ENCODE results near the gene PRKCA.
"Not testable (repeated sequence)": the region's sequence is repeated elsewhere in the genome, so short reads cannot be mapped to it uniquely, and the experiment has no call there.

The PRKCA gene

GRCh38 chr17:66395961-66396360 is 93.5 kb downstream of the PRKCA start:
- DNase-seq, result no peak

DNA sequence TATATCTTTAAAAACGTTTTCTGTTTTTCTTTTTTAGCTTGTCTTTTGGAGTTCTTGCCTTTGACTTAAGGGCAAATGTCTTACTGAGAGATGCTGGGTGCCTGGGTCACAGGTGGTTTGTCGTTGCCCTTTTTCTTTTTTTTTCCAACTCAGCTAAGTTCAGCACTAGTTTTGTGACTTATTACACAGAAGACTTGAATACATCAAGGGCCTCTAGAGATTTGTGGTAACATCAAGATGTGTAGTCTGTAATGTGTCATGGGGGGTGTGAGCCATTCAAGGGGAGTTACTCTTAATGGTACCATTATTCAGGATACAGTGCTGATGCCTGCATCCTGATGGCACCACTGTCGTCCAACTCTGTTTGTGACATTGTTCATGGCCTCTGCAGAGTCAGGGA is 95.1 kb downstream of the PRKCA start:
- no peak for DNase-seq

- DNase-seq, result no peak
Measured at GRCh38 chr17:66398059-66398458, 95.6 kb downstream of the PRKCA start.

DNA sequence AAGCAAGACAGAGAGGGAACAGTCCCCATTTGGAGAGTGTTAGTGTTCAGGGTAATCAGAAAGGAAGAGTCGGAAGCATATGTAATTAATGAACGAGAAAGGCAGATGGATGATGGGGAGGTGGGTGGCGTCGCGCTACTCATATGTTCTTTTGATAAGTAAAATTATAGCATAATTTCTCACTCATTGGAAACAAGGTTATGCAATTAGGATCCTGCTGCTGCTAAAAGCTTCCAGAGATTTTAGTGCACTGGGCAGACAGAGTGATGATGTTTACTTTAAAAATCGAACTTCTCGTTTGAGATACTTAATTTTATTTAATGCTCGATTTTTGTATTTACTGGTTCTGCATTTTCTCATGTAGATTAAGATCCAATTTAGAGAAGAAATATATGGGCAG is 96.2 kb downstream of the PRKCA start:
- DNase-seq, result no peak

- DNase-seq, result peak; percentile 6
Measured at GRCh38 chr17:66399441-66399840, 97.0 kb downstream of the PRKCA start.

DNA sequence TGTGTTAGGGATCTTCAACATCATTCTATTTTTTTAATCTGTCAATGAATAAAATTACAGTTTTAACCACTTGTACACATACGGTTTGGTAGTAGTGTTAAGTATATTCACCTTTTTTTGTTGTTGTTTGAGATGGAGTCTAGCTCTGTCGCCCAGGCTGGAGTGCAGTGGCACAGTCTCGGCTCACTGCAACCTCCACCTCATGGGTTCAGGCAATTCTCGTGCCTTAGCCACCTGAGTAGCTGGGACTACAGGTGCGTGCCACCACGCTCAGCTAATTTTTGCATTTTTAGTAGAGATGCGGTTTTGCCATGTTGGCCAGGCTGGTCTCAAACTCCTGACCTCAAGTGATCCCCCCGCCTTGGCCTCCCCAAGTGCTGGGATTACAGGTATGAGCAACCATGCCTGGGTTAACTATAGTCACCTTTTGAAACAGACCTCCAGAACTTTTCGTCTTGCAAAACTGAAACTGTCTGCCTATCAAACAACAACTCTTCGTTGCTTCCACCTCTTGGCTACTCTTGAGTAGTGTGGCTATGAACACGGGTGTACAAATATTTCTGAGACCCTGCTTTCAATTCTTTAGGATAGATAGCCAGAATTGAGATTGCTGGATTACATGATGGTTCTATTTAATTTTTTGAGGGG is 97.8 kb downstream of the PRKCA start:
- DNase-seq, result not testable (repeated sequence)

- no peak for DNase-seq
Measured at GRCh38 chr17:66400698-66401097, 98.3 kb downstream of the PRKCA start.

- no peak for DNase-seq
Measured at GRCh38 chr17:66401364-66401763, 99.0 kb downstream of the PRKCA start.

- DNase-seq, result peak; percentile 5
Measured at GRCh38 chr17:66403846-66404556, 101.6 kb downstream of the PRKCA start.

DNA sequence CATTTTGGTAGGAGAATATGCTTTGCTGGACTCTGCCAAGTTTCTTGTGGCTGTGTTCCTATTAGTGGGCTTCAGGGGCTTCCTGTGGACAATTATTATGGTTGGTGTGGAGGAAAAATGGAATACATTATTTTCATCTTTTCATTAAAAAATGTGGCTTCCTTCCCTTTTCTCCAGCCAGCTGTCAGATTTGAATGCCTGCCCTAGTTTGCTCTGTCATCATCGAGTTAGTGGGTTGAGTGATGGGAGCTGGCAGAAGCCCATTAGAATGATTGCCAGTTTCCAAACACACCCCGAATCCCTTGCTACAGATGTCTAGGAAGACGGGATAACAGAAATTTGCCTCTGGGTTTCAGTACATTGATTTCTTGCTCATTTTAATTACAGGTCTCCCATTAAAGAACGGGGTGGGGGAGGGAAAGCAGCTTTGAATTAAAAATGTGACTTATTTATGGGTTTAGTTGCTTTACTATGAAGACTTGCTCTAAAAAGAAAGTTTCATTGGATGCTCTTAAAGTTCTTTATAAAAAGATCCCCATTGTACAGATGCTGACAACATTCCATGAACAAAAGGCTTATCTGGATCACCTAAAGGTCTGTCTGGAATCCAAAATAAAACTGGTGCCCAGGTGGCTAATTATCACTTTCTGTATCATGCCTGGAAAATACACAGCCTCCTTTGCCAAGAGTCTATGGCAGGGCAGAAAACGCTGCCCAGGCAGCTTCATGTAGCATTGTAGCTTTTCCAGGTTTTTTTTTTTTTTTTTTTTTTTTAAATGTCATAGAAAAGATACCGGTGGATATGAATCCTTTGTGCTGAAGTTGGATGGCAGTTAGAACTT is 103.6 kb downstream of the PRKCA start:
- DNase-seq, result peak; percentile 32

DNA sequence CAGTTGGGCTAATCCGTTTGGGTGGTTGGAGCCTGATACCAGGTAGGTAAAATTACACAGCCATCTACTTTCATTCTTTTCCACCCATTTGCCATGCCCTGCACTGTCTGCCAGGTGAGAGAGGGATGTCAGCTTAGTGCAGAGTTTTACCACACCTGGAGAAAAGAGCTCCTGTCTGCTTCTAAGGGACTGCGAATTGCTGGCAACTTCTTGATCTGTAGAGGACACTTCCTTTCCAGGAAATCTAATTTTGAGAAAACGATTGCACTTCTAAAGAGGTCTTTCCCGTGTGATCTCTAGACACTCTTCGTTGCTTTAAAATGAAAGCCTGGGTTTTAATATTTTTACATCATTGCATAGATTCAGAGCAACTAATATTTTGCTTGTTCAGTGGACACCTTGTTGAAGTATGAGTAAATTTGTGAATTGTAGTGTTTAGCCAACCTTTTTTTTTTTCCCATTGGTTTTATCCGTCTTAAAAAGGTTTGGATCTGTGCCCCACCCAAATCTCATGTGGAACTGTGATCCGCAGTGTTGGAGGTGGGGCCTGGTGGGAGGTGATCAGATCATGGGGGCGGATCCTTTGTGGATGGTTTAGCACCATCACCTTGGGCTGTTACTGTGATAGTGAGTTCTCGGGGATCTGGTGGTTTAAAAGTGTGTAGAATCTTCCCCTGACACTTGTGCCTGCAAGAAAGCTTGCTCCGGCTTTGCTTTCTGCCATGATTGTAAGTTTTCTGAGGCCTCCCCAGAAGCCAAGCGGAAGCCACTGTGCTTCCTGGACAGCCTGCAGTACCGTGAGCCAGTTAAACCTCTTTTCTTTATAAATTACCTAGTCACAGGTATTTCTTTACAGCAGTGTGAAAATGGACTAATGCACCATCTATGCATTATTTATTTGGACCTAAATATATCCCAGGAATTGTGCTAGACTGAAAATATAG is 104.6 kb downstream of the PRKCA start:
- no peak for DNase-seq

- DNase-seq, result no peak
Measured at GRCh38 chr17:66407864-66408263, 105.5 kb downstream of the PRKCA start.

GRCh38 chr17:66411520-66411919 is 109.1 kb downstream of the PRKCA start:
- DNase-seq, result no peak

- no peak for DNase-seq
Measured at GRCh38 chr17:66412857-66413558, 110.6 kb downstream of the PRKCA start.

DNA sequence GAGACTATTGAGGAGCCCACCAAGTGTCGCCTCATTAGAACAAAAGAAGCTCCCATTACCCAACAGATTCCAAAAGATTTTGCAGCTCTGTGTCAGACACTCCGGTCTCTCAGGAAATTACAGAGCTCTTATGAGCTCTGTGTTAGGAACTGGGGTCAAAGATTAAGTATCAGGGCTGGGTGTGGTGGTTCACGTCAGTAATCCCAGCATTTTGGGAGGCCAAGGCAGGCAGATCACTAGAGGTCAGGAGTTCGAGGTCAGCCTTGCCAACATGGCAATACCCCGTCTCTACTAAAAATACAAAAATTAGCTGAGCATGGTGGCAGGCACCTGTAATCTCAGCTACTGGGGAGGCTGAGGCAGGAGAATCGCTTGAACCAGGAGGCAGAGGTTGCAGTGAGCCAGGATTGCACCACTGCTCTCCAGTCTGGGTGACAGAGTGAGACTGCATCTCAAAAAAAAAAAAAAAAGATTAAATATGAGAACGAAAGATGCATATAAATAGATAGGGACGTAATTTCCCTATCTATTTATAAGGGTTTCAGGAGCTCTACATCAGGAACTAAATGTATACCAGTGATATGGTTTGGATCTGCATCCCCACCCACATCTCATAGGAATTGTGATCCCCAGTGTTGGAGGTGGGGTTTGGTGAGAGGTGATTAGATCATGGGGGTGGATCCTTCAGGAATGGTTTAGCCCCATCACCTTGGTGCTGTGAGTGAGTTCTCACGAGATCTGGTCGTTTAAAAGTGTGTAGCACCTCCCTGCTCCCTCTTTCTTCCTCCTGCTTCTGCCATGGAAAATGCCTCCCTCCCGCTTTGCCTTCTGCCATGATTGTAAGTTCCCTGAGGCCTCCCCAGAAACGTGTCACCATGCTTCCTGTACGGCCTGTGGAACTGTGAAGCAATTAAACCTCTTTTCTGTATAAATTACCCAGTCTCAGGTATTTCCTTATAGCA is 111.4 kb downstream of the PRKCA start:
- DNase-seq, result no peak

GRCh38 chr17:66414561-66415175 is 112.3 kb downstream of the PRKCA start:
- DNase-seq, result no peak

DNA sequence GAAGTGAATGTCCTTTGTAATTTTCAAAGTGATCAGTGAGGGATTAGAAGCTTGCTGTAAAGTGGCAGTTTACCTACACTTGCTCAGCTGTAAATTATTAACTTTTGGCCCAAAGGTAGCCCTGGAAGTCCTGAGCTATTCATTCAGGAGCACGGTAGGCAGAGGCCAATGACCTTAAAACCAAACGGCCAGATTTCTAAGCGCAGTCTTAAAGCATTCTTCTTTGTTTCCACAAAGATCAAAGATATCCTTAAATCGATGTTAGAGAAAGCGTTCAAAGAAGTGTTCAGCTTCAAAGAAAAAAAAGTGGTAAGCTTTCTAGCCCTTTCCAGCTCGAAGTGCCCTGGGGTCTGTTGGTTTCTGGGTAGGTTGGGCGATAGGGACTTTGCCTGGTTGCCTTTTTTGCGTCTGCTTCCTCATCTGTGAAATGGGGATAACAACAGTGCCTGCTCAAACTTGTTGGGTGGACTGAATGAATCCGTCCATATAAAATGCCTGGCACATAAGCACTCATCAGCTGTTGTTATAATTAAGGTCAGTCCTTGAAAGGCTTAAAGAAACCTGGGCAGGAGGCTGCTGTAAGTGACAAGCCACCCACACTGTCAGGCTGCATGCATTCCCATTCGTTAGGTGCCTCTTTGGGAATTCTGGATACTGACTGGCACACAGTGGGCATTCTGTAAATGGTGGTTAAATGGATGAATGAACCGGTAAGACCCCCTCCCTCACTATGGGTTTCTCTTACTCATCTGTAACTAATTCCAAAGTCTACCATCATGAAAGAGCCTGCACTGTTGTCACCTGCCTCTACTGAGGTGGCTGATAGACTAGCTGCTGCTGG is 113.2 kb downstream of the PRKCA start:
- no peak for DNase-seq

GRCh38 chr17:66416207-66416940 is 114.0 kb downstream of the PRKCA start:
- DNase-seq, result no peak

GRCh38 chr17:66417300-66417719 is 114.9 kb downstream of the PRKCA start:
- no peak for DNase-seq
